ENCODE measurements around the gene ERICH6. TPM values are rescaled to one million over a fixed set of nuclear protein-coding genes. Genes with fewer than 3 reads are reported as not detected.

Gene ERICH6
- total RNA-seq, 1 experiment from 2014 or later = not detected

DNA sequence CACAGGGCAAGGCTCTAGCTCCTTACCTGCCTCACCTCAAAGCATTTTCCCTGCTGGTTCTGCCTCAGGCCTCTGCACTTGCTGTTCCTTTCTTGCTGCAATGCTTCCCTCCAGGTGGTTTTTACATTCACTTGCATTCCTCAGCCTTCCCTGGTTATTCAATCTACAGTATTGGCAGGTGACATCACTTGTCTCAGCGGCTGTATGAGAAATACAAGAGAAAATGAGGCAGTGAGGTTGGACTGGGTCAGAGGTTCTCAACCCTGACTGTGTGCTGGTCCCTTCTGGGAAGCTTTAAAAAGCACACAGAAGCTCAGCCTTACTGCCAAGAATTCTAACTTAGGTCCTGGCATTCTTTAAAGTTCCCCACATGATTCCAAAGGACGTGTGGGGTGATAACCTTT, 32.6 kb upstream of the ERICH6 start:
- no peaks in the 10 kb centered on the region for H3F3A ChIP-seq (ENCODE audit: low read length, unreplicated experiment)
- peaks cover 6% of the 10 kb centered on the region; the same call in 1 of the 2 replicates for H3K4me1 ChIP-seq (ENCODE audit: insufficient read depth, low read length)
- peaks cover 6% of the 10 kb centered on the region for H3K79me2 ChIP-seq (ENCODE audit: low read length)
- no peak overlapping the region for H3K9ac ChIP-seq (ENCODE audit: low read length)
- H4K20me1 ChIP-seq (ENCODE audit: low read length) = no peaks in the 10 kb centered on the region
- no peak overlapping the region for H3K27ac ChIP-seq (ENCODE audit: low read length)
- H3K9me3 ChIP-seq (ENCODE audit: low read length) = no peaks in the 10 kb centered on the region
- no peak overlapping the region for H2AFZ ChIP-seq (ENCODE audit: low read length)
- intact Hi-C loops (cut with micrococcal nuclease) = no loop called here
- H3K4me2 ChIP-seq (ENCODE audit: low read length) = no peak overlapping the region
- no peaks in the 10 kb centered on the region for H3K27me3 ChIP-seq (ENCODE audit: low read length)
- ATAC-seq (no peak), DNase-seq (no peak)
- ChIA-PET POLR2A (ENCODE audit: unreplicated experiment) (no interaction called here), CTCF (no interaction called here)
- 0 out of 2 replicates have a peak, but pooled peaks cover 5% of the 10 kb centered on the region for H3K36me3 ChIP-seq (ENCODE audit: low read depth, low read length)
- no TSS peak for BruUV-seq (replicated peaks)
- TF ChIP-seq EZH2 (IDR thresholded peaks at IDR 0.05; ENCODE audit: low read length, unreplicated experiment) = no peak
- no peak for TF ChIP-seq EZH2phosphoT487 (IDR thresholded peaks at IDR 0.05; ENCODE audit: borderline replicate concordance, low read length)
- TF ChIP-seq, protein P1, sequence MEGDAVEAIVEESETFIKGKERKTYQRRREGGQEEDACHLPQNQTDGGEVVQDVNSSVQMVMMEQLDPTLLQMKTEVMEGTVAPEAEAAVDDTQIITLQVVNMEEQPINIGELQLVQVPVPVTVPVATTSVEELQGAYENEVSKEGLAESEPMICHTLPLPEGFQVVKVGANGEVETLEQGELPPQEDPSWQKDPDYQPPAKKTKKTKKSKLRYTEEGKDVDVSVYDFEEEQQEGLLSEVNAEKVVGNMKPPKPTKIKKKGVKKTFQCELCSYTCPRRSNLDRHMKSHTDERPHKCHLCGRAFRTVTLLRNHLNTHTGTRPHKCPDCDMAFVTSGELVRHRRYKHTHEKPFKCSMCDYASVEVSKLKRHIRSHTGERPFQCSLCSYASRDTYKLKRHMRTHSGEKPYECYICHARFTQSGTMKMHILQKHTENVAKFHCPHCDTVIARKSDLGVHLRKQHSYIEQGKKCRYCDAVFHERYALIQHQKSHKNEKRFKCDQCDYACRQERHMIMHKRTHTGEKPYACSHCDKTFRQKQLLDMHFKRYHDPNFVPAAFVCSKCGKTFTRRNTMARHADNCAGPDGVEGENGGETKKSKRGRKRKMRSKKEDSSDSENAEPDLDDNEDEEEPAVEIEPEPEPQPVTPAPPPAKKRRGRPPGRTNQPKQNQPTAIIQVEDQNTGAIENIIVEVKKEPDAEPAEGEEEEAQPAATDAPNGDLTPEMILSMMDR (conservative IDR thresholded peaks at IDR 0.05; ENCODE audit: low read depth, low read length) = no peak
- no peak overlapping the region for H3K4me3 ChIP-seq (ENCODE audit: low read length)
- no peaks in the 10 kb centered on the region for H3K9me2 ChIP-seq (replicated peaks; ENCODE audit: low read length)

DNA sequence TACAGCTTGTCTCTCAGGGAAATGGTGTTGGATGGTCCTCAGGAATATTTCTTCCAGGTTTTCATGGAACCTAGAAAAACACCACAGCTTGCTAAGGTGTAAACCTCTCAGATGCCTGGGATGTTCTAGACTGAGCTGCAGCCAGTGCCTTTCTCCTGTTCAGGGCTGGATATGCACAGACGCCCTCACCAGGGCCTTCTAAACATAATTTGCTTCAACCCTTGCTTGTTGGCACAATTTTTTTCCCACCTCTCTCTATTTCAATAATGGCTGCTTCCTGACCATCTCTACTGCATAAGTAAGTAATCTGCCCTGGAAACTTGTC, 31.0 kb upstream of the ERICH6 start:
- intact Hi-C loops (cut with micrococcal nuclease) = no loop called here

More for the DNA sequence above, 31.0 kb upstream of the ERICH6 start:
- Histone ChIP-seq H3K9ac (ENCODE audit: low read length) (no peak overlapping the region), H3K4me3 (ENCODE audit: low read length) (no peak overlapping the region), H4K20me1 (ENCODE audit: low read length) (no peaks in the 10 kb centered on the region), H3K9me2 (replicated peaks; ENCODE audit: low read length) (no peaks in the 10 kb centered on the region), H3K79me2 (ENCODE audit: low read length) (no peaks in the 10 kb centered on the region), H3K9me3 (ENCODE audit: low read length) (no peaks in the 10 kb centered on the region), H3K27me3 (ENCODE audit: low read length) (no peaks in the 10 kb centered on the region), H3K36me3 (ENCODE audit: low read depth, low read length) (no peaks in the 10 kb centered on the region), H3K4me2 (ENCODE audit: low read length) (no peak overlapping the region), H3F3A (ENCODE audit: low read length, unreplicated experiment) (no peaks in the 10 kb centered on the region), H3K4me1 (ENCODE audit: insufficient read depth, low read length) (peaks cover 6% of the 10 kb centered on the region; the same call in 1 of the 2 replicates), H2AFZ (ENCODE audit: low read length) (no peak overlapping the region), H3K27ac (ENCODE audit: low read length) (no peak overlapping the region)
- ATAC-seq = no peak; the same call in 1 of the 2 replicates
- TF ChIP-seq, protein P1 (conservative IDR thresholded peaks at IDR 0.05; ENCODE audit: low read depth, low read length) = no peak
- TF ChIP-seq EZH2phosphoT487 (IDR thresholded peaks at IDR 0.05; ENCODE audit: borderline replicate concordance, low read length) = no peak
- no TSS peak for BruUV-seq (replicated peaks)
- DNase-seq = no peak
- CTCF ChIA-PET = no interaction called here
- POLR2A ChIA-PET (ENCODE audit: unreplicated experiment) = no interaction called here

Data from PC-3 (cell line).